HTERT RPE-1 (cell line): Measurements from ENCODE around the gene ZC3H14.

Experiments
- in situ Hi-C: fragments of 300-500 bp; cut with MboI; formaldehyde crosslinking; loops from 4 replicates; pipeline ENCODE4 v1.14.3; 2020; ENCODE audit warnings: low sequenced_read_pairs

ZC3H14 gene

GRCh38 chr14:88599761-88600439 is 37.1 kb downstream of the ZC3H14 start:
- in situ Hi-C loops = no loop called here

GRCh38 chr14:88604212-88604611 is 41.4 kb downstream of the ZC3H14 start:
- in situ Hi-C loops = no loop called here

GRCh38 chr14:88605594-88605993 is 42.8 kb downstream of the ZC3H14 start:
- in situ Hi-C loops = no loop called here

DNA sequence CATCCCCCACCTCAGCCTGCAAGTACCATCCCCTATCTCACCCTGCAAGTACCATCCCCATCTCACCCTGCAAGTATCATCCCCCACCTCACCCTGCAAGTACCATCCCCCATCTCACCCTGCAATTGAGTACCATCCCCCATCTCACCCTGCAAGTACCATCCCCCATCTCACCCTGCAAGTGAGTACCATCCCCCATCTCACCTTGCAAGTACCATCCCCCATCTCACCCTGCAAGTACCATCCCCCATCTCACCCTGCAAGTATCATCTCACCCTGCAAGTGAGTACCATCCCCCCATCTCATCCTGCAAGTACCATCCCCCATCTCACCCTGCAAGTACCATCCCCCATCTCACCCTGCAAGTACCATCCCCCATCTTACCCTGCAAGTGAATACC is 45.0 kb downstream of the ZC3H14 start:
- in situ Hi-C loops = no loop called here

DNA sequence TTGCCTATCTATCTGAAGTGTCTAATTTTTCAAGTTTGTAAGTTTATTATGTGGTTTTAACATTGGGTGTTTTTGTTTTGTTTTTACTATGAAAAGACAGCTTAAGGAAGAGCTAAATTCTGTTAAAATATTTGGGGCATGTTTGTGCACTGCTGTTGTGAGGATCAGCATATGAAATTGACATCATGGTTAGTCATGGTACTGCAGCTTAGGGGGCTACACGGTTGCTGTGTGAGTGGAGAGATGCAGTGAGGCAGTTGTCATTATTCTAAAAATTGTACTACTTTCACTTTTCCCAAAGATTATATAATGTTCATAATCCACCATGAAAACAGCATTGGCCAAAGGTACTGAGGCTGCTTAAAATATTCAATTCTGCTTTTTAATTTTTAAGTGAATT is 49.0 kb downstream of the ZC3H14 start:
- in situ Hi-C loops = no loop called here

- in situ Hi-C loops = no loop called here
Observed at GRCh38 chr14:88612981-88613380, 50.1 kb downstream of the ZC3H14 start.

DNA sequence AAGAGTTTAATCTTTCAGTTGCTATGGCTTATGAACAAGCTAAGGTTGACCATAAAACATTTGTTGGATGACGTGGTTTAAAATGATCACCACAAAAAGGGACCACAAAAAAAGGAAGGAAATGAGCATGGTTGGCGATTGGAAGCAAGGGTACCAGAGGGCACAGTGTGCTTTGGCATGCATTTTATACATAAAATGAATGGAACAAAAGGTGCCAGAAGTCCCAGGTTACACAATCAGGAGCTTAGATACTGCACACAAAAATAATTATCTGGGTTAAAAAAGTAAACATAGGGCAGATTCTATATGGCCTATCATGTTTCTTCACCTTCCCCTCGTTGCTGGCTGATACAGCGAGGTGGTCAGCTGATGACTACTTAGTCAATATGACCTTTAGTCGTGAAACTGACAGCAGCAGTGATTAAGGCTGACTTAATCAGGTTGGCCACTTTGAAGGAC is 50.7 kb downstream of the ZC3H14 start:
- in situ Hi-C loops = no loop called here

DNA sequence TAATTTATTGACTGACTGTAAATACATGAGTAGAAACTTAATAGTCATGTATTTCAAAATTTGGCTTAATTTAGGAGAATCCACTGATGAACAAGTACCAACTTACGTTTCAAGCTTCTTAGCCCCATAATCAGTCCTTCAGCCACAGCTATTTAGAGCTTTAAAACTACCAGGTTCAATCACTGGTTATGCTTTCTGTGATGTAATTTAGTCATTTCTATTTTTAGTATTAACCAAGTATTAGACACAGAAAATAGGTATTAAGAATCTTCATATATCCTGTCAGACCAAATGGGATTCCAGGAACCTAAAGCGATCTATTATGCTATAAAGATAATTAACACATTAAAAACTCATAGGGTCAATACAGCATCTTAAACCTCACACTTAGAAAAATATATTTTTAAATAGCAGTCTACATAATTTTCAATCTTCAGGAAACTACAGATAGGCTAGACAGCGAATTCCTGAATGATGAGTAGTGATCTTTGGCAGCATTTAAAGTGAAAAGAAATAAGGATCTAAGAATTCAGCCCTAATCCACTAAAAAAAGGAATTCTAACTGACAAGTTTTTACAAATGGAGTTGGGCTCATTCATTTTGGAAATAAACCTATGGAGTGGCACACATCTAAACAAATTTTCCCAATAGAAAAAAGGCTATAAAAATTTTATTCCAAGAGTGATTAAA is 51.5 kb downstream of the ZC3H14 start:
- in situ Hi-C loops = no loop called here

- in situ Hi-C loops = no loop called here
Observed at GRCh38 chr14:88616697-88617096, 53.9 kb downstream of the ZC3H14 start.

- in situ Hi-C loops = no loop called here
Observed at GRCh38 chr14:88617479-88617878, 54.6 kb downstream of the ZC3H14 start.

- in situ Hi-C loops = no loop called here
Observed at GRCh38 chr14:88618476-88618875, 55.6 kb downstream of the ZC3H14 start.

GRCh38 chr14:88621100-88621499 is 58.3 kb downstream of the ZC3H14 start:
- in situ Hi-C loops = no loop called here

DNA sequence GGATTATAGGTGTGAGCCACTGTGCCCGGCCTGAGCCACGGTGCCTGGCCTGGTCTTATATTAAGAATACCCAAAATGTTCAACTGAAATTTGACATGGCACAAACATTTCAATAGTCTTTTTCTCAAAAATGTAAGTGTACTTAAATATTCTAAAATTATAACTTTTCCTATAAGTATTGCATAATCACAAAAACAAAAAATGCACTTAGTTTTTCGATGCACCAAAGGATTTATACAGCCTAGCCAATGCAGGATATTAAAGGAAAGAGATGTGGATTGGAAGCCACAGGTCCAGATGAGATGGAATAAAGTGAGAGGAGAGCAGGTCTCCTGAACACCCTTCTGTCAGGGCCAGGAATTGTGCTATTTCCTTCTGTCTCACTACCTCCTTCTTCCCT is 62.8 kb downstream of the ZC3H14 start:
- in situ Hi-C loops = no loop called here

- in situ Hi-C loops = no loop called here
Observed at GRCh38 chr14:88628033-88628432, 65.2 kb downstream of the ZC3H14 start.

DNA sequence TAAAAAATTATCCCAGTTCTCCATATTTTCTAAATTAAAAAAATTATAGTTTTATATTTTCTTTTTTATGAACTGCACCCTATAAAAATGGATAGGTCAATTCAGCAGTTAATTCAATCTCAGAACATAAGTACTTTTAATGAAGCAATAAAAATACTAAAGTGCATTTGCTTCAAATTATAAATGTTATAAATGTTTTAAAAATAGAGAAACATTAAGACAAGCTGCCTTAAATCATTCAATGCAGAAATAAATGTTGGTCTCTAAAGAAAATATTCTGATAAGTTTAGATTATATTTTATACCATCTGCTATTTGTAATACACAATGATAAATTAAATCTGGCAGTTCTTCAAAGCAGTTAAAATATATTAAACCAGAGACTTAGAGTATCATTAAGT is 65.6 kb downstream of the ZC3H14 start:
- in situ Hi-C loops = no loop called here

DNA sequence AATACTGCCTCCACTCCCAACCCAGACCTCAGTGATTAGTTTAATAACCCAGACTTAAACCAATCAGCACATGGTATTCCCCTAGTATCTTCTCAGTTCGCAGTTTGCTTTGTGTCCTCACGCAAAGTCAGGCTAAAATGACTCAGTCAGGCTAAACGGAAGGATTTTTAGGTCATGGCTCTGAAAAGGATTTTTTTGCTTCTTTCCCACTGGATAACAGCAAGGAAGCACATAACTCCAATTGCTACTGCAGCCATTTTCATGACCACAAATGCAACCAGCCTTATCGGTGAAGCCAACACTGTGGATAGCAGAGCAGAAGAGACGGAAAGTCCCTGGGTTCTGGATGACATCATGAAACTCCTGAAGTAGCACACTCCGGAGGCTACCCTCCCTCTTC is 67.7 kb downstream of the ZC3H14 start:
- in situ Hi-C loops = no loop called here

DNA sequence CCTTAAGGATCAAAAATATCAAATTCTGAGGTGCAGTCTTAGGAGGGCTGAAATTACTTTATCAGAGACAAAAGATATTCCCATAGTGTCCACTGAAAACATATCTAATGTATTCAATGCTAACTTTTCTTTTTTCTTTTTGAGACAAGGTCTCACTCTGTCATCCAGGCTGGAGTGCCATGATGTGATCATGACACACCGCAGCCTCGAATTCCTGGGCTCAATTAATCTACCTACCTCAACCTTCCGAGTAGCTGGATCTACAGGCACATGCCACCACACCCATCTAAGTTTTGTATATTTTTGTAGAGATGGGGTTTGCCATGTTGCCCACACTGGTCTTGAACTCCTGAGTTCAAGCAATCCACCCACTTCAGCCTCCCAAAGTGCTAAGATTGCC is 68.3 kb downstream of the ZC3H14 start:
- in situ Hi-C loops = no loop called here

DNA sequence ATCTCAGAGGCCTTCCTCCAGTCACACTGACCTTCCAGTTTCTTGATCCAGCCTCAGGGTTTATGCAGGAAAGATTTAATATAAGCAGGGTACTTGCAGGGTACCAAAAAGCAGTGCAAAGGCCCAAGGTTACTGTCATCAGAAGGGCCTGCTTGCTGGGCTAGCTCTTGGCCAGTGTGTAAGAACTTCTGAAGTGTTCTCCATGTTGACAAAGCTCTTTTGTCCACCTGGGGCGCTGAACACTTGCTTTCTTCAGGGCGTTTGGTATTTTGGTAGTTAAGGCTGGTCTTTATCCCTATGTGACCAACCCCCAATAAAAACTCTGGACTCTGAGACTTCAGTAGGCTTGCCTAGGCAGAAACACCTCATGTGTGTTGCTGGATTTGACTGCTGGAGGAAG is 69.7 kb downstream of the ZC3H14 start:
- in situ Hi-C loops = no loop called here

- in situ Hi-C loops = no loop called here
Observed at GRCh38 chr14:88639221-88639620, 76.4 kb downstream of the ZC3H14 start.

DNA sequence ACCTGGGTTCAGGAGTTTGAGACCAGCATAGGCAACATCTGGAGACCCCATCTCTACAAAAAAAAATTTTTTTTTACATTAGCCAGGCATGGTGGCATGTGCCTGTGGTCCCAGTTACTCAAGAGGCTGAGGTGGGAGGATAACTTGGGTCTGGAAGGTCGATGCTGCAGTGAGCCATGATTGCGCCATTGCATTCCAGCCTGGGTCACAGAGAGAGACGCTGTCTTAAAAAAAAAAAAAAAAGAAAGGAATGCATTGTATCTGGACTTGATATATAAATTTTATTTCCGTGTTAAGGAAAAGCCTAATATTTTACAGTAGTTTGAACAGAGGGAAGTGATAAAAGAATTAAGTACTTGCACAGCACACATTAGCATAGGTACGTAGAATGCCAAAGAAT is 97.2 kb downstream of the ZC3H14 start:
- in situ Hi-C loops = no loop called here

GRCh38 chr14:88667555-88668273 is 104.9 kb downstream of the ZC3H14 start:
- in situ Hi-C loops = no loop called here
